ENCODE results near the gene PTPRU.

DNA sequence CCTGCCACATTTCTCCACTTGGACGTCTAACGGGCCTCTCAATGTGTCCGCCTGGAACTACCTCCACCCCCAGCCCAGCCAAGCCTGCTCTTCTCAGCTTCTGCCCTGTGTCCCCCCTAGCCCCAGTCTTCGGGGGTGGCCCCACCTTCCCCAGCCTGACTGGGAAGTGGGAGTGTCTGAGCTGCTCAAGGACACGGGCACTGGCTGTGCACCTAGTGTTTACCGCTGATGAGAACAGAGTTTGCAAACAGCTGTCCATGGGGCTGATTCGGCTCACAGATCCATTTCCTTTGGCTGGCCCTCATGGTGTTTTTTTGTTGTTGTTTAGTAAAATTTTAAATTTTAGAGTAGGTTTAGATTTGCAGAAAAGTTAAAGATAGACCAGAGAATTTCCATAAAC lies 121.1 kb downstream of the PTPRU start:
- TF ChIP-seq, protein P1, sequence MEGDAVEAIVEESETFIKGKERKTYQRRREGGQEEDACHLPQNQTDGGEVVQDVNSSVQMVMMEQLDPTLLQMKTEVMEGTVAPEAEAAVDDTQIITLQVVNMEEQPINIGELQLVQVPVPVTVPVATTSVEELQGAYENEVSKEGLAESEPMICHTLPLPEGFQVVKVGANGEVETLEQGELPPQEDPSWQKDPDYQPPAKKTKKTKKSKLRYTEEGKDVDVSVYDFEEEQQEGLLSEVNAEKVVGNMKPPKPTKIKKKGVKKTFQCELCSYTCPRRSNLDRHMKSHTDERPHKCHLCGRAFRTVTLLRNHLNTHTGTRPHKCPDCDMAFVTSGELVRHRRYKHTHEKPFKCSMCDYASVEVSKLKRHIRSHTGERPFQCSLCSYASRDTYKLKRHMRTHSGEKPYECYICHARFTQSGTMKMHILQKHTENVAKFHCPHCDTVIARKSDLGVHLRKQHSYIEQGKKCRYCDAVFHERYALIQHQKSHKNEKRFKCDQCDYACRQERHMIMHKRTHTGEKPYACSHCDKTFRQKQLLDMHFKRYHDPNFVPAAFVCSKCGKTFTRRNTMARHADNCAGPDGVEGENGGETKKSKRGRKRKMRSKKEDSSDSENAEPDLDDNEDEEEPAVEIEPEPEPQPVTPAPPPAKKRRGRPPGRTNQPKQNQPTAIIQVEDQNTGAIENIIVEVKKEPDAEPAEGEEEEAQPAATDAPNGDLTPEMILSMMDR (IDR thresholded peaks at IDR 0.05) = no peak
- TF ChIP-seq POLR2A (IDR thresholded peaks at IDR 0.05) = no peak
- no peak for TF ChIP-seq POLR2AphosphoS5 (IDR thresholded peaks at IDR 0.05)
- no peak for TF ChIP-seq EP300 (IDR thresholded peaks at IDR 0.05; ENCODE audit: low read depth)

Data from transverse colon (tissue), 4 donors.